GM23338 (cell line): ENCODE results near the gene CYTH3. TPM values are rescaled to one million over a fixed set of nuclear protein-coding genes. Genes with fewer than 3 reads are reported as not detected.

Experiments
- ATAC-seq: fragments of 200-7000 bp; cut with Tn5 transposase; 3 replicates; pipeline ENCODE4 v1.9.1; 2020
- DNase-seq: peaks from one replicate; pipeline ENCODE4 v3.0.0-alpha.2; 2015; ENCODE audit warnings: low spot score
- H2AFZ ChIP-seq: fragments of 200-600 bp; sonication (generic); 2 replicates; pipeline ENCODE4 v1.8.0; 2016; ENCODE audit warnings: antibody characterized with exemption, mild to moderate bottlenecking, moderate library complexity
- H3F3A ChIP-seq: fragments of 200-600 bp; sonication (generic); replicated peaks from 2 replicates; pipeline ENCODE4 v1.8.0; 2017; ENCODE audit warnings: antibody characterized with exemption, mixed run types, low read depth
- H3K27ac ChIP-seq: fragments of 200-600 bp; sonication (generic); 2 replicates; pipeline ENCODE4 v1.6.1; 2016; ENCODE audit warnings: low read depth
- H3K27me3 ChIP-seq: fragments of 200-600 bp; sonication (generic); 2 replicates; pipeline ENCODE4 v1.8.0; 2016; ENCODE audit warnings: mild to moderate bottlenecking, mixed run types, moderate library complexity; ENCODE audit not compliant: insufficient read depth
- H3K36me3 ChIP-seq: fragments of 200-600 bp; sonication (generic); 2 replicates; pipeline ENCODE4 v1.8.0; 2016; ENCODE audit warnings: mild to moderate bottlenecking; ENCODE audit not compliant: insufficient read depth
- H3K4me1 ChIP-seq: fragments of 200-600 bp; sonication (generic); 2 replicates; pipeline ENCODE4 v1.8.0; 2016; ENCODE audit warnings: mild to moderate bottlenecking, moderate library complexity; ENCODE audit not compliant: insufficient read depth
- H3K4me2 ChIP-seq: fragments of 200-600 bp; sonication (generic); 2 replicates; pipeline ENCODE4 v1.7.1; 2017; ENCODE audit warnings: mixed run types
- H3K4me3 ChIP-seq: fragments of 200-600 bp; sonication (generic); 2 replicates; pipeline ENCODE4 v1.6.1; 2016; ENCODE audit warnings: mixed run types
- H3K79me2 ChIP-seq: fragments of 200-600 bp; sonication (generic); replicated peaks from 2 replicates; pipeline ENCODE4 v1.8.0; 2017; ENCODE audit warnings: mild to moderate bottlenecking; ENCODE audit not compliant: insufficient read depth
- H3K9me2 ChIP-seq: fragments of 200-600 bp; sonication (generic); 2 replicates; pipeline ENCODE4 v1.8.0; 2017; ENCODE audit not compliant: insufficient read depth
- H4K20me1 ChIP-seq: fragments of 200-600 bp; sonication (generic); replicated peaks from 2 replicates; pipeline ENCODE4 v1.8.0; 2017; ENCODE audit warnings: mild to moderate bottlenecking; ENCODE audit not compliant: insufficient read depth
- H3K27ac Mint-ChIP-seq: 2 replicates; pipeline ENCODE4 v1.8.0; 2020; ENCODE audit warnings: inconsistent platforms, mild to moderate bottlenecking, moderate library complexity, mixed read lengths
- H3K27me3 Mint-ChIP-seq: 3 replicates; pipeline ENCODE4 v1.8.0; 2022; ENCODE audit warnings: low read depth, mild to moderate bottlenecking, moderate library complexity, mixed read lengths, inconsistent platforms; ENCODE audit not compliant: insufficient read depth, poor library complexity
- H3K36me3 Mint-ChIP-seq: 3 replicates; pipeline ENCODE4 v1.8.0; 2021; ENCODE audit warnings: low read depth, mild to moderate bottlenecking, inconsistent platforms, moderate library complexity, mixed read lengths
- H3K4me1 Mint-ChIP-seq: 3 replicates; pipeline ENCODE4 v1.8.0; 2020; ENCODE audit warnings: mild to moderate bottlenecking, inconsistent platforms, mixed read lengths
- H3K4me3 Mint-ChIP-seq: 3 replicates; pipeline ENCODE4 v1.8.0; 2021; ENCODE audit warnings: moderate library complexity, mild to moderate bottlenecking, inconsistent platforms, mixed read lengths
- H3K9me3 Mint-ChIP-seq: 3 replicates; pipeline ENCODE4 v1.8.0; 2020; ENCODE audit warnings: moderate library complexity, mild to moderate bottlenecking, inconsistent platforms, mixed read lengths
- CREB1 ChIP-seq: fragments of 250-450 bp; sonication (Bioruptor Pico); IDR thresholded peaks from 2 replicates; pipeline ENCODE4 v1.5.0; 2020; ENCODE audit warnings: low read depth, mild to moderate bottlenecking, moderate library complexity
- JUNB ChIP-seq: IDR thresholded peaks from one replicate; pipeline ENCODE4 v1.6.1; 2016; ENCODE audit warnings: antibody characterized with exemption; ENCODE audit not compliant: unreplicated experiment
- POLR2AphosphoS5 ChIP-seq: IDR thresholded peaks from 2 replicates; pipeline ENCODE4 v1.6.1; 2016; ENCODE audit warnings: antibody characterized with exemption, low read depth
- STAT1 ChIP-seq: IDR thresholded peaks from one replicate; pipeline ENCODE4 v1.6.1; 2016; ENCODE audit warnings: antibody characterized with exemption; ENCODE audit not compliant: unreplicated experiment
- ZNF331 ChIP-seq: fragments of 250-450 bp; sonication (Bioruptor Pico); IDR thresholded peaks from 2 replicates; pipeline ENCODE4 v1.5.0; 2020; ENCODE audit warnings: low read depth, mild to moderate bottlenecking, moderate library complexity
- polyA plus RNA-seq: library from polyadenylated mRNA; unstranded; fragments of >200 nt; fragmentation: Nextera tagmentation; extraction: Ambion mirVana; gene quantifications from 2 replicates; pipeline ENCODE4 v1.2.1, GENCODE V29; 2016
- total RNA-seq: library from RNA; depleted of rRNA; stranded (reverse); fragments of >200 nt; shearing (Covaris generic); gene quantifications from 2 replicates; pipeline ENCODE4 v1.2.3, GENCODE V29; 2014
- TF ChIP-seq, protein P1 (sequence below): fragments of 250-450 bp; sonication (Bioruptor Pico); IDR thresholded peaks from 2 replicates; pipeline ENCODE4 v1.5.0; 2020; ENCODE audit warnings: mild to moderate bottlenecking, moderate library complexity
- TF ChIP-seq, protein P2 (sequence below): IDR thresholded peaks from 2 replicates; pipeline ENCODE4 v1.6.1; 2016; ENCODE audit warnings: antibody characterized with exemption
- TF ChIP-seq, protein P3 (sequence below): IDR thresholded peaks from one replicate; pipeline ENCODE4 v1.6.1; 2018; ENCODE audit warnings: antibody characterized with exemption; ENCODE audit not compliant: unreplicated experiment
- TF ChIP-seq, protein P4 (sequence below), 2 experiments: fragments of 200-600 bp in 1 of 2; sonication (generic) in 1 of 2; conservative IDR thresholded peaks; 2 replicates each; pipeline versions ENCODE4 v1.5.1 to v1.6.1; 2016 to 2017; ENCODE audit warnings: antibody characterized with exemption in 2 of 2, low read depth in 2 of 2, mild to moderate bottlenecking in 2 of 2, moderate library complexity in 1 of 2

CYTH3 gene
- total and polyA plus RNA-seq, 2 experiments from 2014 or later = 4.6 to 15.3 TPM

- TF ChIP-seq, protein P1, sequence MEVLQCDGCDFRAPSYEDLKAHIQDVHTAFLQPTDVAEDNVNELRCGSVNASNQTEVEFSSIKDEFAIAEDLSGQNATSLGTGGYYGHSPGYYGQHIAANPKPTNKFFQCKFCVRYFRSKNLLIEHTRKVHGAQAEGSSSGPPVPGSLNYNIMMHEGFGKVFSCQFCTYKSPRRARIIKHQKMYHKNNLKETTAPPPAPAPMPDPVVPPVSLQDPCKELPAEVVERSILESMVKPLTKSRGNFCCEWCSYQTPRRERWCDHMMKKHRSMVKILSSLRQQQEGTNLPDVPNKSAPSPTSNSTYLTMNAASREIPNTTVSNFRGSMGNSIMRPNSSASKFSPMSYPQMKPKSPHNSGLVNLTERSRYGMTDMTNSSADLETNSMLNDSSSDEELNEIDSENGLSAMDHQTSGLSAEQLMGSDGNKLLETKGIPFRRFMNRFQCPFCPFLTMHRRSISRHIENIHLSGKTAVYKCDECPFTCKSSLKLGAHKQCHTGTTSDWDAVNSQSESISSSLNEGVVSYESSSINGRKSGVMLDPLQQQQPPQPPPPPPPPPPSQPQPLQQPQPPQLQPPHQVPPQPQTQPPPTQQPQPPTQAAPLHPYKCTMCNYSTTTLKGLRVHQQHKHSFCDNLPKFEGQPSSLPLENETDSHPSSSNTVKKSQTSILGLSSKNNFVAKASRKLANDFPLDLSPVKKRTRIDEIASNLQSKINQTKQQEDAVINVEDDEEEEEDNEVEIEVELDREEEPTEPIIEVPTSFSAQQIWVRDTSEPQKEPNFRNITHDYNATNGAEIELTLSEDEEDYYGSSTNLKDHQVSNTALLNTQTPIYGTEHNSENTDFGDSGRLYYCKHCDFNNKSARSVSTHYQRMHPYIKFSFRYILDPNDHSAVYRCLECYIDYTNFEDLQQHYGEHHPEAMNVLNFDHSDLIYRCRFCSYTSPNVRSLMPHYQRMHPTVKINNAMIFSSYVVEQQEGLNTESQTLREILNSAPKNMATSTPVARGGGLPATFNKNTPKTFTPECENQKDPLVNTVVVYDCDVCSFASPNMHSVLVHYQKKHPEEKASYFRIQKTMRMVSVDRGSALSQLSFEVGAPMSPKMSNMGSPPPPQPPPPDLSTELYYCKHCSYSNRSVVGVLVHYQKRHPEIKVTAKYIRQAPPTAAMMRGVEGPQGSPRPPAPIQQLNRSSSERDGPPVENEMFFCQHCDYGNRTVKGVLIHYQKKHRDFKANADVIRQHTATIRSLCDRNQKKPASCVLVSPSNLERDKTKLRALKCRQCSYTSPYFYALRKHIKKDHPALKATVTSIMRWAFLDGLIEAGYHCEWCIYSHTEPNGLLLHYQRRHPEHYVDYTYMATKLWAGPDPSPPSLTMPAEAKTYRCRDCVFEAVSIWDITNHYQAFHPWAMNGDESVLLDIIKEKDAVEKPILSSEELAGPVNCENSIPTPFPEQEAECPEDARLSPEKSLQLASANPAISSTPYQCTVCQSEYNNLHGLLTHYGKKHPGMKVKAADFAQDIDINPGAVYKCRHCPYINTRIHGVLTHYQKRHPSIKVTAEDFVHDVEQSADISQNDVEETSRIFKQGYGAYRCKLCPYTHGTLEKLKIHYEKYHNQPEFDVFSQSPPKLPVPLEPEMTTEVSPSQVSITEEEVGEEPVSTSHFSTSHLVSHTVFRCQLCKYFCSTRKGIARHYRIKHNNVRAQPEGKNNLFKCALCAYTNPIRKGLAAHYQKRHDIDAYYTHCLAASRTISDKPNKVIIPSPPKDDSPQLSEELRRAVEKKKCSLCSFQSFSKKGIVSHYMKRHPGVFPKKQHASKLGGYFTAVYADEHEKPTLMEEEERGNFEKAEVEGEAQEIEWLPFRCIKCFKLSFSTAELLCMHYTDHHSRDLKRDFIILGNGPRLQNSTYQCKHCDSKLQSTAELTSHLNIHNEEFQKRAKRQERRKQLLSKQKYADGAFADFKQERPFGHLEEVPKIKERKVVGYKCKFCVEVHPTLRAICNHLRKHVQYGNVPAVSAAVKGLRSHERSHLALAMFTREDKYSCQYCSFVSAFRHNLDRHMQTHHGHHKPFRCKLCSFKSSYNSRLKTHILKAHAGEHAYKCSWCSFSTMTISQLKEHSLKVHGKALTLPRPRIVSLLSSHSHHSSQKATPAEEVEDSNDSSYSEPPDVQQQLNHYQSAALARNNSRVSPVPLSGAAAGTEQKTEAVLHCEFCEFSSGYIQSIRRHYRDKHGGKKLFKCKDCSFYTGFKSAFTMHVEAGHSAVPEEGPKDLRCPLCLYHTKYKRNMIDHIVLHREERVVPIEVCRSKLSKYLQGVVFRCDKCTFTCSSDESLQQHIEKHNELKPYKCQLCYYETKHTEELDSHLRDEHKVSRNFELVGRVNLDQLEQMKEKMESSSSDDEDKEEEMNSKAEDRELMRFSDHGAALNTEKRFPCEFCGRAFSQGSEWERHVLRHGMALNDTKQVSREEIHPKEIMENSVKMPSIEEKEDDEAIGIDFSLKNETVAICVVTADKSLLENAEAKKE = no peak
- TF ChIP-seq, protein P2, sequence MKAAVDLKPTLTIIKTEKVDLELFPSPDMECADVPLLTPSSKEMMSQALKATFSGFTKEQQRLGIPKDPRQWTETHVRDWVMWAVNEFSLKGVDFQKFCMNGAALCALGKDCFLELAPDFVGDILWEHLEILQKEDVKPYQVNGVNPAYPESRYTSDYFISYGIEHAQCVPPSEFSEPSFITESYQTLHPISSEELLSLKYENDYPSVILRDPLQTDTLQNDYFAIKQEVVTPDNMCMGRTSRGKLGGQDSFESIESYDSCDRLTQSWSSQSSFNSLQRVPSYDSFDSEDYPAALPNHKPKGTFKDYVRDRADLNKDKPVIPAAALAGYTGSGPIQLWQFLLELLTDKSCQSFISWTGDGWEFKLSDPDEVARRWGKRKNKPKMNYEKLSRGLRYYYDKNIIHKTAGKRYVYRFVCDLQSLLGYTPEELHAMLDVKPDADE = no peak
- TF ChIP-seq ZNF331 (CRISPR knock-in tag) (no peak), STAT1 (no peak)
- H3K27me3 Mint-ChIP-seq = no peaks in the 10 kb centered on the region
- Histone ChIP-seq H3K27ac (no peak overlapping the region), H3F3A (no peaks in the 10 kb centered on the region), H2AFZ (no peak overlapping the region), H3K4me3 (no peak overlapping the region), H3K4me1 (0 out of 2 replicates have a peak, but pooled peaks cover 8% of the 10 kb centered on the region), H3K4me2 (no peak overlapping the region), H3K9me2 (no peaks in the 10 kb centered on the region), H3K27me3 (no peaks in the 10 kb centered on the region), H3K79me2 (peaks cover 70% of the 10 kb centered on the region), H3K36me3 (no peaks in the 10 kb centered on the region), H4K20me1 (0 out of 2 replicates have a peak, but pooled peaks cover 4% of the 10 kb centered on the region)
- no peak overlapping the region for H3K4me3 Mint-ChIP-seq
- ATAC-seq (no peak), DNase-seq (no peak)
- H3K9me3 Mint-ChIP-seq = no peaks in the 10 kb centered on the region
- peaks cover 28% of the 10 kb centered on the region for H3K4me1 Mint-ChIP-seq
- H3K27ac Mint-ChIP-seq = no peak overlapping the region; the same call in 1 of the 2 replicates
- no peaks in the 10 kb centered on the region for H3K36me3 Mint-ChIP-seq
Observed at GRCh38 chr7:6262221-6262620, 10.2 kb downstream of the CYTH3 start.

DNA sequence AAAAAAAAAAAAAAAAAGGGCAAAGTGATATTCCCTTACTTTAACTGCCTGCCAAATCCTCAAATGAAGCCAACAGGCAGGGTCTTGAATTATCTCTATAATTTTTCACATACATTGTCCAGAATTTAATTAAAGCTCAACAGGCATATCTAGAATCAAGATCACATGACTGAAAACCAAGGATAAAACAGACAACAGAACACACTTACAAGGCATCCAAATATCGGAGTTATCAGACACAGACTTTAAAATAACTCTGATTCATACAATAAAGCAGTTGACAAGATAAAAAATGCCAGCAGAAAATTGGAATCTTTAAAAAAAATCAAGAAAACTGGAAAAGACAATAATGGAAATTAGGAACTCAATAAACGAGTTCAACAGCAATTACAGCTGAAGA, 10.7 kb downstream of the CYTH3 start:
- peaks cover 68% of the 10 kb centered on the region for H3K79me2 ChIP-seq
- H3K27ac ChIP-seq = no peak overlapping the region
- H3K27ac Mint-ChIP-seq = no peak overlapping the region
- 0 out of 2 replicates have a peak, but pooled peaks cover 4% of the 10 kb centered on the region for H4K20me1 ChIP-seq
- ATAC-seq (no peak), DNase-seq (no peak)
- no peaks in the 10 kb centered on the region for H3K9me3 Mint-ChIP-seq
- H3K36me3 ChIP-seq = no peaks in the 10 kb centered on the region
- 0 out of 2 replicates have a peak, but pooled peaks cover 8% of the 10 kb centered on the region for H3K4me1 ChIP-seq
- H3K27me3 Mint-ChIP-seq = no peaks in the 10 kb centered on the region
- H3K4me3 ChIP-seq = no peak overlapping the region
- peaks cover 32% of the 10 kb centered on the region for H3K4me1 Mint-ChIP-seq
- no peak overlapping the region for H3K4me3 Mint-ChIP-seq
- no peaks in the 10 kb centered on the region for H3K9me2 ChIP-seq
- H3F3A ChIP-seq = no peaks in the 10 kb centered on the region
- H3K4me2 ChIP-seq = no peak overlapping the region
- no peaks in the 10 kb centered on the region for H3K27me3 ChIP-seq
- no peaks in the 10 kb centered on the region for H3K36me3 Mint-ChIP-seq
- no peak overlapping the region for H2AFZ ChIP-seq
- TF ChIP-seq, protein P3, sequence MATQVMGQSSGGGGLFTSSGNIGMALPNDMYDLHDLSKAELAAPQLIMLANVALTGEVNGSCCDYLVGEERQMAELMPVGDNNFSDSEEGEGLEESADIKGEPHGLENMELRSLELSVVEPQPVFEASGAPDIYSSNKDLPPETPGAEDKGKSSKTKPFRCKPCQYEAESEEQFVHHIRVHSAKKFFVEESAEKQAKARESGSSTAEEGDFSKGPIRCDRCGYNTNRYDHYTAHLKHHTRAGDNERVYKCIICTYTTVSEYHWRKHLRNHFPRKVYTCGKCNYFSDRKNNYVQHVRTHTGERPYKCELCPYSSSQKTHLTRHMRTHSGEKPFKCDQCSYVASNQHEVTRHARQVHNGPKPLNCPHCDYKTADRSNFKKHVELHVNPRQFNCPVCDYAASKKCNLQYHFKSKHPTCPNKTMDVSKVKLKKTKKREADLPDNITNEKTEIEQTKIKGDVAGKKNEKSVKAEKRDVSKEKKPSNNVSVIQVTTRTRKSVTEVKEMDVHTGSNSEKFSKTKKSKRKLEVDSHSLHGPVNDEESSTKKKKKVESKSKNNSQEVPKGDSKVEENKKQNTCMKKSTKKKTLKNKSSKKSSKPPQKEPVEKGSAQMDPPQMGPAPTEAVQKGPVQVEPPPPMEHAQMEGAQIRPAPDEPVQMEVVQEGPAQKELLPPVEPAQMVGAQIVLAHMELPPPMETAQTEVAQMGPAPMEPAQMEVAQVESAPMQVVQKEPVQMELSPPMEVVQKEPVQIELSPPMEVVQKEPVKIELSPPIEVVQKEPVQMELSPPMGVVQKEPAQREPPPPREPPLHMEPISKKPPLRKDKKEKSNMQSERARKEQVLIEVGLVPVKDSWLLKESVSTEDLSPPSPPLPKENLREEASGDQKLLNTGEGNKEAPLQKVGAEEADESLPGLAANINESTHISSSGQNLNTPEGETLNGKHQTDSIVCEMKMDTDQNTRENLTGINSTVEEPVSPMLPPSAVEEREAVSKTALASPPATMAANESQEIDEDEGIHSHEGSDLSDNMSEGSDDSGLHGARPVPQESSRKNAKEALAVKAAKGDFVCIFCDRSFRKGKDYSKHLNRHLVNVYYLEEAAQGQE = no peak
- no peak for TF ChIP-seq POLR2AphosphoS5
- no peak for TF ChIP-seq ZNF331 (CRISPR knock-in tag)
- TF ChIP-seq, protein P4, sequence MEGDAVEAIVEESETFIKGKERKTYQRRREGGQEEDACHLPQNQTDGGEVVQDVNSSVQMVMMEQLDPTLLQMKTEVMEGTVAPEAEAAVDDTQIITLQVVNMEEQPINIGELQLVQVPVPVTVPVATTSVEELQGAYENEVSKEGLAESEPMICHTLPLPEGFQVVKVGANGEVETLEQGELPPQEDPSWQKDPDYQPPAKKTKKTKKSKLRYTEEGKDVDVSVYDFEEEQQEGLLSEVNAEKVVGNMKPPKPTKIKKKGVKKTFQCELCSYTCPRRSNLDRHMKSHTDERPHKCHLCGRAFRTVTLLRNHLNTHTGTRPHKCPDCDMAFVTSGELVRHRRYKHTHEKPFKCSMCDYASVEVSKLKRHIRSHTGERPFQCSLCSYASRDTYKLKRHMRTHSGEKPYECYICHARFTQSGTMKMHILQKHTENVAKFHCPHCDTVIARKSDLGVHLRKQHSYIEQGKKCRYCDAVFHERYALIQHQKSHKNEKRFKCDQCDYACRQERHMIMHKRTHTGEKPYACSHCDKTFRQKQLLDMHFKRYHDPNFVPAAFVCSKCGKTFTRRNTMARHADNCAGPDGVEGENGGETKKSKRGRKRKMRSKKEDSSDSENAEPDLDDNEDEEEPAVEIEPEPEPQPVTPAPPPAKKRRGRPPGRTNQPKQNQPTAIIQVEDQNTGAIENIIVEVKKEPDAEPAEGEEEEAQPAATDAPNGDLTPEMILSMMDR (conservative IDR thresholded peaks at IDR 0.05; ENCODE audit: low read depth in 2 of 2) = no peak
- TF ChIP-seq STAT1 = no peak
- no peak for TF ChIP-seq JUNB
- TF ChIP-seq CREB1 = no peak
